Inflammatory macrophage treated with lipopolysaccharide for 4 hours (primary cell): ENCODE results near the gene MEI4.
"Not testable (repeated sequence)": the region's sequence is repeated elsewhere in the genome, so short reads cannot be mapped to it uniquely, and the experiment has no call there.

Source experiments
- DNase-seq: peaks from one replicate; pipeline ENCODE4 v3.0.0-alpha.2; 2020

Gene MEI4

DNA sequence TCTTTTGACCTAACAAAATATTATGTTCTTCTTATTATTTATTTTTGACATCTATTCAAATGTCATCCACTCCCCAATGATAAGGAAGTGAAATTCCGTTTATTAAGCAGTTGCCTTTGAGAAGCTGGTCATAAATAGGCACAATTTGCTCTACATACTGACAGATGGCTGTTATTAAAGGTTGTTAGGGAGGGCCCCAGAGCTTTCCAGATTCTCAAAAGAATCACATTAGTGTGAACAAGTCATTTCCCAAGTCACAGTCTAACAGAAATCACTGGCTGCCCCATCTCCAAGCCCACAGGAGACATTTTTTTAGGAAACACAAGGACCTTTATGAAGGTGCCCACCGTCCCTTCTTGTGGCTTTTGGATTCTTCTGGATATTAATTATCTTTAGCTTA, 172.4 kb downstream of the MEI4 start:
- no peak for DNase-seq

DNA sequence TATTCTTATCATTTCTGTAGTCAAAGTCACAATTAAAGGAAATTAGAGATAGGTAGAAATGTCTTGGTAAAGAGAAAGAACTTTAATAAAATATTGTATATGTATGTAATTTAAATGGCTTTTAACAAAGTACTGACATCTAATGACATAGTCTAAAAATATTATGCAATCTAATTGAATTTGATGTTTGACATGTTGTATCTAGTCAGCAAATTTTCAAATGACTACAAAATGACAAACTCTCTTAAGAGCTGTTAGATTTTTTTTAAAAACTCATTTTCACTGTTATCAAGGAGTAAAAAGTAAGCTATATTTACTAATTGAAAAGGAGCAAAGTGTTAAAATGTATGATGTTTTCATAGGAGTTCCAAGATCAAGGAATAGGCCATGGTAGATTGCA, 176.9 kb downstream of the MEI4 start:
- no peak for DNase-seq

DNA sequence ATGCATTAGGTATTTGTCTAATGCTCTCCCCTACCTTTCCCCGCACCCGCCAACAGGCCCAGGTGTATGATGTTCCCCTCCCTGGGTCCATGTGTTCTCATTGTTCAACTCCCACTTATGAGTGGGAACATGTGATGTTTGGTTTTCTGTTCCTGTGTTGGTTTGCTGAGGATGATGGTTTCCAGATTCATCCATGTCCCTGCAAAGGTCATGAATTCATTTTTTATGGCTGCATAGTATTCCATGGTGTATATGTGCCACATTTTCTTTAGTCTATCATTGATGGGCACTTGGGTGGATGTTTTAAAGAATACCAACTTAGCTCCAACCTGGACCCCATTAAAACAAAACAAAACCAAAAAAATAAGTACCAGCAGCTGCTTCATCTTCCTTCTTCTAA, 180.9 kb downstream of the MEI4 start:
- DNase-seq = not testable (repeated sequence)

DNA sequence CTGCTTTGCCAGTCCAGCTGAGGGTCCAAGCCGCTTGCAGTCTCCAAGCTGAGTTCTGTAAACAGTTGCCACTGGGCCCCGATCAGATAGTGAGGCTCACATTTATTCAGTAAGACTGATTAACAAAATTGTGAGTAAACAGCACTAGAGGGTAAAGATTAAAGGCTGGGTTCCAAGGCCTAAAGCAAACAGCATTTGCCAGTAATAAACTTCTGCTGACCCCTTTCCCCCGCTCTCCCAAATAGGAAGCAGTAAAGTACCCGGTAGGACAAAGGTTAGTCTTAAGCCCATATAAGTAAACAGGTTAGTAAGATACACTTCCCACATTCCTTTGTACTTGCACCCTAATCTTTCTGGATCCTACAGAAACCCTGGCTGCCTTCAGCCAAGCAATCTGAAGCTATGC, 181.8 kb downstream of the MEI4 start:
- DNase-seq = no peak

DNA sequence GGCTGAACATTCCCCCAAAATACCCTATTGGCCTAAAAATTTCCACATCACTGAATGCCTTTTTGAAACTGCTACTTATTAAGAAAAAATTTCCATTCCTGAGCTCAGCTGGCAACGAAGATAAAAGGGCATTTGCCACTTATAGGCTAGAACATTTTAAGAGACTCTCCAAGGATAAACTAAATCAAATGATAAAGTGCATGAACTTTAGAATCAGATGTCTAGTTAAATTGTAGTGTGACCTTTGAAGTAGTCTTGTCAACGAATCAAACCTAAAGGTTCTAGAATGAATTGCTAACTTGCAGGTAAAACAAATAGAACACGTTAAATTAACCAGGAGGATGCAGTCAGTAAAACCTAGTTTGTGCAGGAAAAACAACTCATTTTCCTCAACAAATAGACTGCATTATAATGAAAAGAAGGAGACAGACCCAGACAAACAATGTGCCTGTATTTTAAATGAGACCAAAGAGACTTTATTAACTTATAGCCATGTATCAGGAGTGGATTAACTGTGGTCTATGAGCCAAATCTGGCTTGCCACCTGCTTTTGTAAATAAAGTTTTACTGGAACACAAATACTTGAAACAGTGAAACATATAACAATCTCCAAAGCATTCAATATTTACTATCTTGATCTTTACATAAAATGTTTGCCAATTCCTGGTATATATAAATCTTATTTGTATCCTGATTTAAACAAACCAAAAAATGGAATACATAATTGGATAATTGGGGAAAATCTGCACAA, 184.4 kb downstream of the MEI4 start:
- no peak for DNase-seq

DNA sequence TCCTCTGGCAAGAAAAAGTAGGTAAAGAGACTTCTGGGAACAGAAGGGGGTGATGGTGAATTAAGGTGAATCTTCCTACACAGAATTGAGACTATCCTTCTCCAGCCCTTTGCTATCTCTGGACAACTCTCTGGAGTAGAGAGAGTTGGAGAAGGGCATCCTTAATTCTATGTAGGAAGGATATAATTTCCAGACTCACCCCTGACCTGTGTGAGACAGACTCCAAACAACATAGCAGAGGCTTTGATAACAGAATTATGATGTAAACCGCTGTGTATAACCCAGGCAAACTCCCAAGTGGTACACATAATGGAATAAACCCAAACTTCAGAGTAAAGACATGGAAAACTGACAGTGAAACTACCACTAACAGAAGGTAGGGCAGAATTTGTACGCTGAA, 186.5 kb downstream of the MEI4 start:
- no peak for DNase-seq

DNA sequence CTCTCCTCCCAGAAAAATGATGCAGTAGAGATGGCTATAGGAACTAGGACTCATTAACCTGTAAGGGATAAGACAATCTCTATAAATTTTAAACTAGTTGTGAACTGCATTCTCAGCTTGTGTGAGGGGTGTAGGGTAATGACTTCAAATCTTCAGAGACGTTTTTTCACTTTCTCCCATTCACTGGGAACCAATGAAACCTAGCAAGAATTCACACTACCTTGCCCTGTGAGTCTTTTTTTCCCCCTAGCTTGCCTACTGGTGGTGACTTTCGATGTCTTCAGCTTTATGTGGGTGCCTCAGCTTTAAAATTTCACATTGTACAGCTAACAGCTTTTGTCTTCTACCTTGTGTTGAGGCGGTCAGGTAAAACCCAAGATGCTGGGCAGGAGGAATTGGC, 192.0 kb downstream of the MEI4 start:
- no peak for DNase-seq

DNA sequence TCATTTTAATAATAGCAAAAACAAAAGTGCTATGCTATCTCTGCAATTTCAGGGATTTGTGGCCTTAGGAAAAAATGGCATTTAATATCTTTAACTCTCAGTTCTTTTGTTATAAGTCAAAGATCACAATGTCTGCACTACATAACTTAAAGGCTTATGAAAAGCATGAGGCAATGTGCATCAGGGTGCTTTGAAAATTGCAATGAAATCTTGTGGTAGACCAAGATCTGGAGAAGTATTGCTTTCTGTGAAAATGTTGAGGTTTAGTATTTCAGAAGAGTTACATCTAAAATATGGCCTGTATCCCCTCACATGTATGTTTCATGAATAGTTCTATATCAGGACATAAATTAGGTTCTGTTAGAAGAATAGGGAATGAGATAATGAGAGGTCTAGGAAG, 200.6 kb downstream of the MEI4 start:
- DNase-seq = no peak

DNA sequence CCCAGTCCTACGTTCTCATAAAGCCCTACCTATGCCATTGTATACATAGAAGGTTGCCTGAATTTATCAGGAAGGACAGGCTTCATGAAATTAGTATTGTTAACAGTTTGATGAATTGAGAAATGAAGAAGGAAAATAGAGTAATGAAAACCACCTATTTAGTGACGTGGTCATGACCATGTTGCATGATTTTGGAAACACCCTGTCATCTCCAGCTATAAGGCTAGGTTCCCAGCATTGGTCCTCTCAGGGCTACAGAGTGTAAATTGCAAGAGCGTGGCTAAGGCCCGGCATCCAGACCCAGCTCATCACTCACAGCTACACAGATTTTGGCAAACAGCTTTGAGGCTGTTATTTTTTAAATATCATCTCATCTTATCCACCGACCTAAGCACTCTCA, 203.6 kb downstream of the MEI4 start:
- no peak for DNase-seq

DNA sequence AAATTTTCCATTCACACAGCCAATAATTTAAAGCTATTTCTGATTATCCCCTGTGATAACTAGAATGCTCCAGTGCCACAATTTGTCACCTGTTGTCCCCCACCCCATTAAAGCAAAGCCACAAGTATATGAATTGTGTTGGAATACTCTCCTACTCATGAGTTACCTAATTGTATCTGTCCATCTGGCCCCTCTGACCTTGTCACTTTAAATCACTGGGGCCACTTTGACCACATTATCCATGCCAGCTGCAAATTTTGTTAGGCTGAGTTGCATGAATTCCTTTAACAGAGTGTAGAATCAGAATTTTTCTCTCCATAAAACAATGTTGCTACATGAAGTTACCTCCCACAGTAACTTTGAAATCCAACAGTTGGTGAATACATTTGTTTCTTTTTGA, 204.6 kb downstream of the MEI4 start:
- no peak for DNase-seq

DNA sequence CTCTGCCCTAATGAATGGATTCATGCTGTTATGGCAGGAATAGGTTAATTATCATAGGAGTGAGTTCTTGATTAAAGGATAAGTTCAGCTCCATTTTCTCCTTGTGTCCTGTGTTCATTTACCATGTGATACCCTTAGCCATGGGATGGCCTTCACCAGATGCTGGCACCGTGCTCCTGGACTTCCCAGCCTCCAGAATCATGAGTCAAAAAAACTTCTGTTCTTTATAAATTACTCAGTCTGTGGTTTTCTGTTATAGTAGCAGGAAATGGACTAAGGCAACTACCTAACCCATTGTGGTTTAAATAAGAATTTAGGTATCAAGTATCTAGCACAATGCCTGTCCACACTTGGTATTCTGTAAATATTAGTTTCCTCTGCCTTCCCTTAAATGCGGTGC, 223.5 kb downstream of the MEI4 start:
- no peak for DNase-seq

DNA sequence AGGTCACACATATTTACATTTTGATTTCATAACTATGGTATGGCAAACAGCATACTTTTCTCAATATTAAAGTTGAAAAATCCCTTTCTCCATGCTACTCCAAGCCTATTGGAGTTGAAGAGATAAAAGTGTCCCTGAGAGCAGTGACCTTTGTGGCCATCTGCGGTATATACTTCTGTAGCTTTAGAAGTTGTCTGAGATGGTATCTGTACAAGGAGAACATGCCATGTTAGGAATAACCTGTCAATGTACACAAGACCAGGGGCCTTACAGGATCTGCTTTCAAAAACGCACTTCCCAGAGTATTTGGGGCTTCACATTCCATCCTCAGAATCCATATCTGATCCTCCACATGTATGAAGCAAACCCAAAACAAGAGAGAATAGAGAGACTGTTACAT, 226.7 kb downstream of the MEI4 start:
- DNase-seq = no peak

DNA sequence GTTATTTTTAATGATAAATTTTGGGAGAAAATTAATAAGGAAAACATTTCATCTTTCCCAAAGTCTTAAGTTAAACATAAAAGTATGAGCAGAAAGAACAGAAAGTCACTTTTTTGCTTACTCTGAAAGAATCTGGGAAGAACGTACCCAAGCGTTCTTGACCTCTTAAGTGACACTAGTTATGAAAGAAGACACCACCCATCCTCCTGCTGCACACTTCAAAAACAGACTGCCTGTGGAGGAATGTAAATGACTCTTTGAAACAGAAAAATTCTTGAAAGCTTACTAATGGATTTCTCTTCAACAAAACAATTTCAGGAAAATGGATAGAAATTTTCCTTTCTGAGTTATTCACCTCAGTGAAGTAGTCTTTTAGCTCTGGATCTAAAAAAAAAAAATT, 227.7 kb downstream of the MEI4 start:
- DNase-seq = no peak

DNA sequence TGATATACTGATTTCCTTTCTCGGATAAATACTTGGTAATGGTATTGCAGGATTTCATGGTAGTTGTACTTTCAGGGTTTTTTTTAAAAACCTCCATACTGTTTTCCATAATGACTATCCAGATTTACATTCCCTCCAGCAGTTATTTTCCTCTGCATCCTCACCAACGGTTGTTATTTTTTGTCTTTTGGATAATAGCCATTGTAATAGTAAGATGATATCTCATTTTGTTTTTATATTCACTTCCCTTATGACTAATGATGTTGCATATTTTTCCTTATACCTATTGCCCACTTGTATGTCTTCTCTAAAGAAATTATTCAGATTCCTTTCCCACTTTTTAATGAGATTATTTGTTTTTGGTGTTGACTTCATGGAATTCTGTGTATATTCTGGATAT, 231.0 kb downstream of the MEI4 start:
- DNase-seq = no peak

DNA sequence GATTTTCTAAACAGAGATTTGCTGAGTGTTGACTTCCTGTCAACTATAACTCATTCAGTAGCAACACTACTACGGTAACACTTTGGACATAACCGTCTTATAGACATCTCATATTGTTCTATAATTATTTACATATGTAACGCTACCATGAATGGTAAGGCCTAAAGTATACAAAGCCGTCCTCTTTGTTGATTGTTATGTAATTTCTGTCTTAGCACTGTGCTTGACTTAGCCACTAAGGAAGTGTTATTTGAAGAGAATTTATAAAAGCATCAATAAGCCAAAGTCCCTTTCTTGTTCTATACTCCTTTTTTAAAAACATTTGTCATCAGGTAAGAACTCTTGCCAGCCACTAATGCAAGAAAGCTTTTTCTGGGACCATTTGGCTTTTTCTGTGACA, 240.6 kb downstream of the MEI4 start:
- no peak for DNase-seq

DNA sequence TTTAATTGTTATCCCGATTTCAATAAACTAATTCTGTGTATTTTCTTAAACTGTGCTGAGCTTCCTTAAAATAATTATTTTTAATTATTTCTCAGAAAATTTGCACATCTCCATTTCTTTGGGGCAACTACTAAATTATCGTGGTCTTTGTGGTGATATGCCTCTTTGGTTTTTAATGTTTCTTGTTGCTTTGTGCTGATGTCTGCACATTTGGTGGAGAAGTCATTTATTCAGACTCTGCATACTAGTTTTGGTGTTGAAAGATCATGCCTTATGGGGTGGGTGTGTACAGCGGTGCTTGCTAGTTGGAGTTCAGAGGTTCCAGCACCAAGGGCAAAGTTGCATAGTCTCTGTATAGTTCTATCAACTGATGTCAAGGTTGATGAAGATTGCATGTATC, 253.2 kb downstream of the MEI4 start:
- DNase-seq = no peak

DNA sequence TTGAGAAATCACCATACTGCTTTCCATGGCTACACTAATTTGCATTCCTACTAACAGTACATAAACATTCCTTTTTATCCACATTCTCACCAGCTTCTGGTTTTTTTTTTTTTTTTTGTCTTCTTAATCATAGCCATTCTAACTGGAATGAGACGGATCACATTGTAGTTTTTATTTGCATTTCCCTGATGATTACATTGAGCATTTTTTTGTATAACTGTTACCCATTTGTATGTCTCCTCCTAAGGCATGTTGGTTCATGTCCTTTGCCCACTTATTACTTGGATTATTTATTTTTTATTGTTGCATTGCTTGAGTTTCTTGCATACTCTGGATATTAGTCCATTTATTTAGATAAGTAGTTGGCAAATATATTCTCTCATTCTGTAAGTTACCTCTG, 258.0 kb downstream of the MEI4 start:
- no peak for DNase-seq

DNA sequence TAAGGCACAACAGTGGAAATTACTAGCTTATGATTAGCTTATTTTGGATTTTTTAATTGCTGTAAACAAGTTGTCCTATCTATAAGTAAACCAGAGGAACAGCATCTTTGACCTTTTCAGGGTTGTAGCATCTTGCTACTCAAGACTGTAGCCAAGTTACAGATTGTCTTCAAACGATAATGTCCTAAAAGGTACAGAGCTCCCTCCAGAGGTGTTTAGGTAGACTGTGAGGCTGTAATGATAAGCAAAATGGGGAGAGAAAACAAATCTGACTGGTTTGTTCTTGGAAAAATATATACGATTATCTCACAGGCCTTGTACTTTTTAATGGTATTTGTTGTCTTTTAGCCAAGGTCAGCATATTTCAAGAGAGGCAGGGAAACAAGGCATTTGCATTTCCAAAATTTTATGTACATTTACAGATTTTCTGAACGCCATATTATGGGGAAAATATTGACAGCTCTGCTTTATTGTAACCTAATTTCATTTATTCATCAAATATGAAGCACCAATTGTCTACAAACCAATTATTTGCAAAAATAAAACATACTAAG, 273.4 kb downstream of the MEI4 start:
- DNase-seq = no peak

DNA sequence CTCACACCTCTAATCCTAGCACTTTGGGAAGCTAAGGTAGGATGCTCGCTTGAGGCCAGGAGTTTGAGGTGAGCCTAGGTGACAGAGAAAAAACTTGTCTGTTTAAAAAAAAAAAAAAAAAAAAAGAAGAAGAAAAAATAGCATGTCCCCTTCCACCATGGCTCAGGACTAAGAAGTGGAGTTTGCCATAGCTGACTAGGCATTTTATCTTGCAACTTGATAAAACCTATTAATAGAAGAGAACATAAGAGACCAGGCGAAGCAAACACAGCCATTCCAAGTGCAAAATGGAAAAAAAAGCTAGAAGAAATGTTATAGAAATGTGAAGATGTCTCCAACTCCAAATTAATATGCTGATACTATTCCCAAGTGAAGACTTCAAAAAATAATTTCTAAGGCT, 277.5 kb downstream of the MEI4 start:
- no peak for DNase-seq

DNA sequence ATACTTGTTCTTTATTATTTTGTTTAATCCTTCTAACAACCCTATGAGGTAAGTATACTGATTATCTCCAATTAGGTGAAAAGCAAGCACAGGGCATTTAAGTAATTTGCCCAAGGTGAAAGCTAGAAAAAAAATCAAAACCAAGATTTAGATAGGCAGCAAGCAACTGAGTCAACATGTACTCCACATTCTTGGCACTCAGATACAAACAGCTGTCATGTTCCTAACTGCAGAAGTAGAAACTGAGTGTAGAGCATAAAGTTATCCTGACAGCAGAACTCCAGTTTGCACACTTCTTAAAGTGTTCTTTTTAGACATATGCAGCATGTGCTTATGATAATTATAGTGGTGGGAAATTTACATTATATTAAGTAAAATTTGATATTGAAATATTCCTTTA, 278.1 kb downstream of the MEI4 start:
- no peak for DNase-seq

DNA sequence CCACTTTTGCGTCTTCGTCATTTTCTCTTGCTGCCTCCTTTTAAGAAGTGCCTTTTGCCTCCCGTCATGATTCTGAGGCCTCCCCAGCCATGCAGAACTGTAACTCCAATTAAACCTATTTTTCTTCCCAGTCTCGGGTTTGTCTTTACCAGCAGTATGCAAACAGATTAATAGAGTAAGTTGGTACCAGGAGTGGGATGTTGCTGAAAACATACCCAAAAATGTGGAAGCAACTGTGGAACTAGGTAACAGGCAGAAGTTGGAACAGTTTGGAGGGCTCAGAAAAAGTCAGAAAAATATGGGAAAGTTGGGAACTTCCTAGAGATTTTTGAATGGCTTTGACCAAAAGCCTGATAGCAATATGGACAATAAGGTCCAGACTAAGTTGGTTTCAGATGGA, 309.2 kb downstream of the MEI4 start:
- no peak for DNase-seq

DNA sequence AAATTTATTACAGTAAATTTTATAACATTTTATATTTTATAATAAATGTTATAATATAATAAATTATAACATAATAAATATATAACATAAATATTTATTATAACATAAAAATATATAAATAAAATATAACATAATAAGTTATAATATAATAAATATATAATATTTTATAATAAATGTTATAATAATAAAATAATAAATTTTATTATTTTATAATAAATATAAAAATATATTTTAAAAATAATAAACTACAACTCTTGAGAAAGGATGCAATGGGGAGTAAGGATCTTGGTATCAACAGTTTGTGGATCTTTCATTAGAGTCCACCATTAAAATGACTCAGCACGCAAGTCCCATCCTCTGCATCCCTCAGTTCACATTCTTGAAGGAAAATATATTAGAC, 312.6 kb downstream of the MEI4 start:
- no peak for DNase-seq

DNA sequence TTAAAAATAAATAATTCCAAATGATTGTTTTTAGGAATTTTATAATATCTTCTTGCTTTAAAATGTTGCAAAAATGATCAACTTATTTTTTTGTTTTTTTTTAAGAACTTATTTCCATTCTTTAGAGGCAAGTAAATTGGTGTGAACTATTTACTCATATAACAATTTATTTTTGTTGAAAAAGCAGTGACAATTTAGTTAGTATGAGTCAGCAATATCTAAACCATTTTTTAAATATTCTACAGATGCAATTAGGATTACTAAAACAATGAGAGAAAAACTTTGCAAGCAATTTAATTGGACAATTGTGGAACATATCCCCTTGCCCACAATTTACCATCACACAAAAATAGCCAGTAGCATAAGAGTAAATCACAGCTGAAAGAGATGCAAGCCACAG, 319.5 kb downstream of the MEI4 start:
- DNase-seq = no peak
